Tibial nerve (tissue), 4 donors: Measurements from ENCODE around the gene CDH20.

ENCODE experiments used
- EP300 ChIP-seq, 2 donors: sonication (generic); formaldehyde crosslinking; IDR thresholded peaks; one replicate each; pipeline ENCODE4 v1.6.1; 2017; ENCODE audit warnings: antibody characterized with exemption in 2 of 2, mild to moderate bottlenecking in 1 of 2
- POLR2A ChIP-seq, 2 donors: fragments of 450-650 bp; IDR thresholded peaks; one replicate each; pipeline ENCODE4 v1.6.1; 2017; ENCODE audit warnings: antibody characterized with exemption in 2 of 2, mild to moderate bottlenecking in 2 of 2, moderate library complexity in 2 of 2
- TF ChIP-seq, protein P1 (sequence below), 5 experiments: fragments of 200-600 bp in 3 of 5; fragments of 450-650 bp in 2 of 5; sonication (generic) in 3 of 5; IDR thresholded peaks; one replicate each; pipeline ENCODE4 v1.5.1; 2016 to 2019; ENCODE audit warnings: antibody characterized with exemption in 5 of 5, mild to moderate bottlenecking in 3 of 5, moderate library complexity in 2 of 5

DNA sequence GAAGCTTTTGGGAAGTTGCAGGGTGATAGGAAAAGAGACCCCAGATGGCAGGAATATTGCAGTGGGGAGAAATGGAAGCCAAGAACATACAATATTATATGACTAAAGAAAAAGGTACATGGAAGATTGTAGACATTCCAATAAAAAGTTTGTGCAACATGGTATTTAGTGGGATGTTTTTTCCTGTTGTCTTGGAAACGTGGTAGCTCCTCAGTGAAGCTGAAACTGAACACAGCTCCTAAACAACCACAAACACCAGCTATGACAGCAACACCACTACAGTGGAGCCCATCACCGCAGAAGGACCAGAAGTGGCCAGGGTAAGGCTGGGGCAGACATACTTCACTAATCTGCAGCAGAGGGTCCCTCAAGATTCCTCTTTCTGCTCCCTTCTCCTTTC is 246.8 kb downstream of the CDH20 start:
- TF ChIP-seq POLR2A (IDR thresholded peaks at IDR 0.05): no peak
- TF ChIP-seq, protein P1, sequence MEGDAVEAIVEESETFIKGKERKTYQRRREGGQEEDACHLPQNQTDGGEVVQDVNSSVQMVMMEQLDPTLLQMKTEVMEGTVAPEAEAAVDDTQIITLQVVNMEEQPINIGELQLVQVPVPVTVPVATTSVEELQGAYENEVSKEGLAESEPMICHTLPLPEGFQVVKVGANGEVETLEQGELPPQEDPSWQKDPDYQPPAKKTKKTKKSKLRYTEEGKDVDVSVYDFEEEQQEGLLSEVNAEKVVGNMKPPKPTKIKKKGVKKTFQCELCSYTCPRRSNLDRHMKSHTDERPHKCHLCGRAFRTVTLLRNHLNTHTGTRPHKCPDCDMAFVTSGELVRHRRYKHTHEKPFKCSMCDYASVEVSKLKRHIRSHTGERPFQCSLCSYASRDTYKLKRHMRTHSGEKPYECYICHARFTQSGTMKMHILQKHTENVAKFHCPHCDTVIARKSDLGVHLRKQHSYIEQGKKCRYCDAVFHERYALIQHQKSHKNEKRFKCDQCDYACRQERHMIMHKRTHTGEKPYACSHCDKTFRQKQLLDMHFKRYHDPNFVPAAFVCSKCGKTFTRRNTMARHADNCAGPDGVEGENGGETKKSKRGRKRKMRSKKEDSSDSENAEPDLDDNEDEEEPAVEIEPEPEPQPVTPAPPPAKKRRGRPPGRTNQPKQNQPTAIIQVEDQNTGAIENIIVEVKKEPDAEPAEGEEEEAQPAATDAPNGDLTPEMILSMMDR (IDR thresholded peaks at IDR 0.05): no peak
- no peak for TF ChIP-seq EP300 (IDR thresholded peaks at IDR 0.05)
